Measurements from ENCODE around the gene SLC23A2. TPM values are rescaled to one million over a fixed set of nuclear protein-coding genes. Genes with fewer than 3 reads are reported as not detected.

Gene SLC23A2
- total and polyA plus RNA-seq, 4 donors, result 9.1 to 48.4 (median 14.7) TPM

DNA sequence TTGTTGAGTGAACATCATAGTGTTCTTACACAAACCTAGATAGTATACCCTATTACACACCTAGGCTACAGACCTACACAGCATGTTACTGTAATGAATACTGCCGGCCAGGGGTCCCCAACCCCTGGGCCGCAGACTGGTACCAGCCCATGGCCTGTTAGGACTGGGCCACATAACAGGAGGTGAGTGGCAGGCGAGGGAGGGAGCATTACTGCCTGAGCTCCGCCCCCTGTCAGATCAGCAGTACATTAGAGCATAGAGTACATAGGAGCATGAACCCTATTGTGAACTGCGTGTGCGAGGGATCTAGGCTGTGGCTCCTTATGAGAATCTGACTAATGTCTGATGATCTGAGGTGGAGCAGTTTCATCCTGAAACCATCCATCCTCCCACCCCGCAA is 153.3 kb downstream of the SLC23A2 start:
- TF ChIP-seq, protein P1, sequence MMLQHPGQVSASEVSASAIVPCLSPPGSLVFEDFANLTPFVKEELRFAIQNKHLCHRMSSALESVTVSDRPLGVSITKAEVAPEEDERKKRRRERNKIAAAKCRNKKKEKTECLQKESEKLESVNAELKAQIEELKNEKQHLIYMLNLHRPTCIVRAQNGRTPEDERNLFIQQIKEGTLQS (IDR thresholded peaks at IDR 0.05), result no peak
- TF ChIP-seq, protein P2, sequence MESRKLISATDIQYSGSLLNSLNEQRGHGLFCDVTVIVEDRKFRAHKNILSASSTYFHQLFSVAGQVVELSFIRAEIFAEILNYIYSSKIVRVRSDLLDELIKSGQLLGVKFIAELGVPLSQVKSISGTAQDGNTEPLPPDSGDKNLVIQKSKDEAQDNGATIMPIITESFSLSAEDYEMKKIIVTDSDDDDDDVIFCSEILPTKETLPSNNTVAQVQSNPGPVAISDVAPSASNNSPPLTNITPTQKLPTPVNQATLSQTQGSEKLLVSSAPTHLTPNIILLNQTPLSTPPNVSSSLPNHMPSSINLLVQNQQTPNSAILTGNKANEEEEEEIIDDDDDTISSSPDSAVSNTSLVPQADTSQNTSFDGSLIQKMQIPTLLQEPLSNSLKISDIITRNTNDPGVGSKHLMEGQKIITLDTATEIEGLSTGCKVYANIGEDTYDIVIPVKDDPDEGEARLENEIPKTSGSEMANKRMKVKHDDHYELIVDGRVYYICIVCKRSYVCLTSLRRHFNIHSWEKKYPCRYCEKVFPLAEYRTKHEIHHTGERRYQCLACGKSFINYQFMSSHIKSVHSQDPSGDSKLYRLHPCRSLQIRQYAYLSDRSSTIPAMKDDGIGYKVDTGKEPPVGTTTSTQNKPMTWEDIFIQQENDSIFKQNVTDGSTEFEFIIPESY (IDR thresholded peaks at IDR 0.05), result no peak
- no peak for TF ChIP-seq YY1 (IDR thresholded peaks at IDR 0.05)
- TF ChIP-seq HNF4A (conservative IDR thresholded peaks at IDR 0.05), result no peak
- no peak for TF ChIP-seq NR2F2 (IDR thresholded peaks at IDR 0.05)
- no peak for TF ChIP-seq RAD21 (IDR thresholded peaks at IDR 0.05)
- no peak for TF ChIP-seq RXRA (IDR thresholded peaks at IDR 0.05)
- TF ChIP-seq CTCF (IDR thresholded peaks at IDR 0.05; ENCODE audit: low read depth, low read length, missing input control), result no peak
- no peak for TF ChIP-seq EGR1 (IDR thresholded peaks at IDR 0.05; ENCODE audit: low read depth in 2 of 2)
- TF ChIP-seq, protein P3, sequence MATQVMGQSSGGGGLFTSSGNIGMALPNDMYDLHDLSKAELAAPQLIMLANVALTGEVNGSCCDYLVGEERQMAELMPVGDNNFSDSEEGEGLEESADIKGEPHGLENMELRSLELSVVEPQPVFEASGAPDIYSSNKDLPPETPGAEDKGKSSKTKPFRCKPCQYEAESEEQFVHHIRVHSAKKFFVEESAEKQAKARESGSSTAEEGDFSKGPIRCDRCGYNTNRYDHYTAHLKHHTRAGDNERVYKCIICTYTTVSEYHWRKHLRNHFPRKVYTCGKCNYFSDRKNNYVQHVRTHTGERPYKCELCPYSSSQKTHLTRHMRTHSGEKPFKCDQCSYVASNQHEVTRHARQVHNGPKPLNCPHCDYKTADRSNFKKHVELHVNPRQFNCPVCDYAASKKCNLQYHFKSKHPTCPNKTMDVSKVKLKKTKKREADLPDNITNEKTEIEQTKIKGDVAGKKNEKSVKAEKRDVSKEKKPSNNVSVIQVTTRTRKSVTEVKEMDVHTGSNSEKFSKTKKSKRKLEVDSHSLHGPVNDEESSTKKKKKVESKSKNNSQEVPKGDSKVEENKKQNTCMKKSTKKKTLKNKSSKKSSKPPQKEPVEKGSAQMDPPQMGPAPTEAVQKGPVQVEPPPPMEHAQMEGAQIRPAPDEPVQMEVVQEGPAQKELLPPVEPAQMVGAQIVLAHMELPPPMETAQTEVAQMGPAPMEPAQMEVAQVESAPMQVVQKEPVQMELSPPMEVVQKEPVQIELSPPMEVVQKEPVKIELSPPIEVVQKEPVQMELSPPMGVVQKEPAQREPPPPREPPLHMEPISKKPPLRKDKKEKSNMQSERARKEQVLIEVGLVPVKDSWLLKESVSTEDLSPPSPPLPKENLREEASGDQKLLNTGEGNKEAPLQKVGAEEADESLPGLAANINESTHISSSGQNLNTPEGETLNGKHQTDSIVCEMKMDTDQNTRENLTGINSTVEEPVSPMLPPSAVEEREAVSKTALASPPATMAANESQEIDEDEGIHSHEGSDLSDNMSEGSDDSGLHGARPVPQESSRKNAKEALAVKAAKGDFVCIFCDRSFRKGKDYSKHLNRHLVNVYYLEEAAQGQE (IDR thresholded peaks at IDR 0.05), result no peak
- no peak for TF ChIP-seq GABPA (IDR thresholded peaks at IDR 0.05 in 1 of 2, conservative IDR thresholded peaks at IDR 0.05 in 1 of 2)
- TF ChIP-seq SP1 (IDR thresholded peaks at IDR 0.05), result no peak
- TF ChIP-seq TAF1 (conservative IDR thresholded peaks at IDR 0.05), result no peak
- DNase-seq (ENCODE audit: low spot score), result no peak
- H3K27me3 ChIP-seq (ENCODE audit: control insufficient read depth in 4 of 4, insufficient read depth in 4 of 4, low read length in 3 of 4), result no peaks in the 10 kb centered on the region
- no peaks in the 10 kb centered on the region for H3K9me3 ChIP-seq (ENCODE audit: control insufficient read depth in 4 of 4, low read length in 3 of 4)
- WGBS, result 86% methylated on average over 7 of the region's 7 CpGs
- no peak overlapping the region for H3K9ac ChIP-seq (ENCODE audit: low read depth in 1 of 2, low read length in 2 of 2)
- H3K27ac ChIP-seq (ENCODE audit: low read depth in 1 of 2, low read length in 2 of 2), result no peak overlapping the region
- no peak overlapping the region for H3K4me3 ChIP-seq (ENCODE audit: low read depth in 1 of 3, low read length in 3 of 3)
- peaks cover 0 to 4% (median 1%) of the 10 kb centered on the region in 4 donors for H3K36me3 ChIP-seq (ENCODE audit: control insufficient read depth in 4 of 4, insufficient read depth in 3 of 4, low read depth in 1 of 4, low read length in 3 of 4)
- no peaks in the 10 kb centered on the region for H3K4me1 ChIP-seq (ENCODE audit: control insufficient read depth in 4 of 4, insufficient read depth in 4 of 4, low read length in 3 of 4)

GRCh38 chr20:4846821-4847220 is 154.5 kb downstream of the SLC23A2 start:
- no peaks in the 10 kb centered on the region for H3K27me3 ChIP-seq (ENCODE audit: control insufficient read depth in 4 of 4, insufficient read depth in 4 of 4, low read length in 3 of 4)
- no peak for DNase-seq (ENCODE audit: low spot score)
- H3K9ac ChIP-seq (ENCODE audit: low read depth in 1 of 2, low read length in 2 of 2), result no peak overlapping the region
- no peak overlapping the region for H3K27ac ChIP-seq (ENCODE audit: low read depth in 1 of 2, low read length in 2 of 2)
- no peak overlapping the region for H3K4me3 ChIP-seq (ENCODE audit: low read depth in 1 of 3, low read length in 3 of 3)
- H3K9me3 ChIP-seq (ENCODE audit: control insufficient read depth in 4 of 4, low read length in 3 of 4), result no peaks in the 10 kb centered on the region
- no peaks in the 10 kb centered on the region for H3K4me1 ChIP-seq (ENCODE audit: control insufficient read depth in 4 of 4, insufficient read depth in 4 of 4, low read length in 3 of 4)
- no peaks in the 10 kb centered on the region for H3K36me3 ChIP-seq (ENCODE audit: control insufficient read depth in 4 of 4, insufficient read depth in 3 of 4, low read depth in 1 of 4, low read length in 3 of 4)
- WGBS, result 90% methylated on average over 2 of the region's 2 CpGs
- TF ChIP-seq CTCF (IDR thresholded peaks at IDR 0.05; ENCODE audit: low read depth, low read length, missing input control), result no peak
- no peak for TF ChIP-seq RAD21 (IDR thresholded peaks at IDR 0.05)
- TF ChIP-seq, protein P2 (IDR thresholded peaks at IDR 0.05), result no peak
- no peak for TF ChIP-seq YY1 (IDR thresholded peaks at IDR 0.05)
- TF ChIP-seq GABPA (IDR thresholded peaks at IDR 0.05 in 1 of 2, conservative IDR thresholded peaks at IDR 0.05 in 1 of 2), result no peak
- TF ChIP-seq HNF4G (IDR thresholded peaks at IDR 0.05), result no peak
- no peak for TF ChIP-seq FOXA1 (IDR thresholded peaks at IDR 0.05)
- TF ChIP-seq, protein P3 (IDR thresholded peaks at IDR 0.05), result no peak
- TF ChIP-seq NR2F2 (IDR thresholded peaks at IDR 0.05), result no peak
- no peak for TF ChIP-seq FOXA2 (IDR thresholded peaks at IDR 0.05)

Data from liver (tissue), 9 donors.